ENCODE results near the gene AGPAT4.

DNA sequence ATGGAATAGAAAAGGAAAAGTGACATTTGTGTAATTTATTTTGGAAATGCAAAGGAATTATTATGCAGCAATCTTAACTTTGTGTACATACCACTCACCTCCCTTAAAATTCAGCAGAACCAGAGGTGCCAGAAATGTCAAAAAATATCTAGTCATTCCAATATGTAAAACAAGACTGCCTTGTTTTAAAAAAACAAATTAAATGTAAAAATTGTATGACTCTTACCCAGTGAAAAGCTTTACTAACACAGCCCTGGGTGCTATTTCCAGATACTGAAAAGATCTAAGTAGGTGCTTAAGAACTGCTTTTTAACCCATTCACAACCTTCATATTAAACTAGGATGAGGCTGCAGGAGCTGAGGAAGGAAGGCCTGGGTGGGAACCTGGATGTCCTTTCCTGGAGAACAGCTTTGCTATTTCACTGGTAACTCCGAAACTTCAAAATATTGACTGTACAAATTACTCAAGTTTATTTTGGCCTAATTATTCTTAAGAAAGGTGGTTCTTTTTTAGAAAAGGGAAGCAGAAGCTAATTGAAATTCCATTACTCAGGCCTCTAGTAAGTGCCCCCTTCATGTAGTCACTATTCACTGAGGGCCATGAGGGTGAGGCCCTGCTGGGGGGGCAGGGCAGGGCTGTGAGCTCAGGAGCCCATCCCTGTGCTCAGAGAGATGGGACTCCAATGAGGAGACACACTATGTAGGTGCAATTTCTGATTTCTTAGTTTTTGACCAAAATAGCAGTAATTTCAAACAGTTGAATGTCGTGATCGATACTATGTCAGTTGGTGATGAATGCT is 142.7 kb downstream of the AGPAT4 start:
- TF ChIP-seq, protein P1, sequence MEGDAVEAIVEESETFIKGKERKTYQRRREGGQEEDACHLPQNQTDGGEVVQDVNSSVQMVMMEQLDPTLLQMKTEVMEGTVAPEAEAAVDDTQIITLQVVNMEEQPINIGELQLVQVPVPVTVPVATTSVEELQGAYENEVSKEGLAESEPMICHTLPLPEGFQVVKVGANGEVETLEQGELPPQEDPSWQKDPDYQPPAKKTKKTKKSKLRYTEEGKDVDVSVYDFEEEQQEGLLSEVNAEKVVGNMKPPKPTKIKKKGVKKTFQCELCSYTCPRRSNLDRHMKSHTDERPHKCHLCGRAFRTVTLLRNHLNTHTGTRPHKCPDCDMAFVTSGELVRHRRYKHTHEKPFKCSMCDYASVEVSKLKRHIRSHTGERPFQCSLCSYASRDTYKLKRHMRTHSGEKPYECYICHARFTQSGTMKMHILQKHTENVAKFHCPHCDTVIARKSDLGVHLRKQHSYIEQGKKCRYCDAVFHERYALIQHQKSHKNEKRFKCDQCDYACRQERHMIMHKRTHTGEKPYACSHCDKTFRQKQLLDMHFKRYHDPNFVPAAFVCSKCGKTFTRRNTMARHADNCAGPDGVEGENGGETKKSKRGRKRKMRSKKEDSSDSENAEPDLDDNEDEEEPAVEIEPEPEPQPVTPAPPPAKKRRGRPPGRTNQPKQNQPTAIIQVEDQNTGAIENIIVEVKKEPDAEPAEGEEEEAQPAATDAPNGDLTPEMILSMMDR (conservative IDR thresholded peaks at IDR 0.05), result no peak
- TF ChIP-seq EZH2 (IDR thresholded peaks at IDR 0.05; ENCODE audit: low read depth), result no peak
